GM23338 (cell line): ENCODE measurements around the gene NOL3.

Experiments used
- EZH2phosphoT487 ChIP-seq: fragments of 200-600 bp; sonication (generic); IDR thresholded peaks from one replicate; pipeline ENCODE4 v1.8.1; 2018; ENCODE audit warnings: antibody characterized with exemption; ENCODE audit not compliant: unreplicated experiment
- TF ChIP-seq, protein P1 (sequence below), 2 experiments: fragments of 200-600 bp in 1 of 2; sonication (generic) in 1 of 2; conservative IDR thresholded peaks; 2 replicates each; pipeline versions ENCODE4 v1.5.1 to v1.6.1; 2016 to 2017; ENCODE audit warnings: antibody characterized with exemption in 2 of 2, low read depth in 2 of 2, mild to moderate bottlenecking in 2 of 2, moderate library complexity in 1 of 2

DNA sequence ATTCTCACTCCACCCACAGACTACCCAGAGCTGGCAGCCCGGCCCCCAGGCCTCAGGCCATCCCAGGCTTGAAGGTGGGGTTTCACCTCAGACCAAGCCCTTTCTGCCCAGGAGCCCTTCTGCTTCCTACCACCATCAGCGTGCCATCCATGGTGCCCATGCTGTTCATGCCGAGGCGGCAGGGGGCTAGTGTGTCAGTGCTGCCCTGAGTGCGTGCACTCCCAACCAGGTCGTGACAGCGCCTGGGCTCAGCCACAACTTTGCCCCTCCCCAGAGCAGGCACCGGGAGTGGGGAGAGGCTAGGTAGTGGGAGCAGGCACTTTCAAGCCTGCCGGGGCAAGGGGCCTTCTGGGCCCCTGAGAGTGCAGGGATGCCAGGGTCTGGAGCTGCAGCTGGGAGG is 28.0 kb upstream of the NOL3 start:
- TF ChIP-seq EZH2phosphoT487 = no peak
- TF ChIP-seq, protein P1, sequence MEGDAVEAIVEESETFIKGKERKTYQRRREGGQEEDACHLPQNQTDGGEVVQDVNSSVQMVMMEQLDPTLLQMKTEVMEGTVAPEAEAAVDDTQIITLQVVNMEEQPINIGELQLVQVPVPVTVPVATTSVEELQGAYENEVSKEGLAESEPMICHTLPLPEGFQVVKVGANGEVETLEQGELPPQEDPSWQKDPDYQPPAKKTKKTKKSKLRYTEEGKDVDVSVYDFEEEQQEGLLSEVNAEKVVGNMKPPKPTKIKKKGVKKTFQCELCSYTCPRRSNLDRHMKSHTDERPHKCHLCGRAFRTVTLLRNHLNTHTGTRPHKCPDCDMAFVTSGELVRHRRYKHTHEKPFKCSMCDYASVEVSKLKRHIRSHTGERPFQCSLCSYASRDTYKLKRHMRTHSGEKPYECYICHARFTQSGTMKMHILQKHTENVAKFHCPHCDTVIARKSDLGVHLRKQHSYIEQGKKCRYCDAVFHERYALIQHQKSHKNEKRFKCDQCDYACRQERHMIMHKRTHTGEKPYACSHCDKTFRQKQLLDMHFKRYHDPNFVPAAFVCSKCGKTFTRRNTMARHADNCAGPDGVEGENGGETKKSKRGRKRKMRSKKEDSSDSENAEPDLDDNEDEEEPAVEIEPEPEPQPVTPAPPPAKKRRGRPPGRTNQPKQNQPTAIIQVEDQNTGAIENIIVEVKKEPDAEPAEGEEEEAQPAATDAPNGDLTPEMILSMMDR (conservative IDR thresholded peaks at IDR 0.05; ENCODE audit: low read depth in 2 of 2) = no peak
